ENCODE measurements around the gene GLT8D2.
A peak's percentile ranks its signal among the peaks of the same experiment; 100 is the strongest.

DNA sequence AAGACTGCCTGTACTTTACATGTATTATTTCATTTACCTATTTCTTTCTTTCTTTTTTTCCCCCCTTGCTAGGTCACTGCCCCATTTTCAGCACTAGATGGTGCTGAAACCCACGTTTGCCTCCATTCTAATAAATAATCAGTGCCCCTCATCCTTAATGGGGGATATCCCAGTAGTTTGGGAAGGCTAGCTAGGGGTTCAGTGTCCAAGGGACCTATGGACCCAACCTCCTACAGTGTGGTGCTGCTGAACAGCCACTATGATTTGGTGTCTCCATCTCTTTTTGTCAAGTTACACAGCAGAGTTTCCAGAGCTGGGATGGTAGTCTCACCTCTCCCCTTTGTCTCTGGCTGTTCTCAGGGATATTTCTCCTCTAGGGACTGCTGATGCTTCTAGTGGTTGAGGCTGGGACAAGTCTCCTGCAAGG, 7.8 kb upstream of the GLT8D2 start:
- TF ChIP-seq EZH2 (IDR thresholded peaks at IDR 0.05; ENCODE audit: borderline replicate concordance, insufficient read depth, low read depth, low read length, poor library complexity, severe bottlenecking): no peak
- TF ChIP-seq, protein P1, sequence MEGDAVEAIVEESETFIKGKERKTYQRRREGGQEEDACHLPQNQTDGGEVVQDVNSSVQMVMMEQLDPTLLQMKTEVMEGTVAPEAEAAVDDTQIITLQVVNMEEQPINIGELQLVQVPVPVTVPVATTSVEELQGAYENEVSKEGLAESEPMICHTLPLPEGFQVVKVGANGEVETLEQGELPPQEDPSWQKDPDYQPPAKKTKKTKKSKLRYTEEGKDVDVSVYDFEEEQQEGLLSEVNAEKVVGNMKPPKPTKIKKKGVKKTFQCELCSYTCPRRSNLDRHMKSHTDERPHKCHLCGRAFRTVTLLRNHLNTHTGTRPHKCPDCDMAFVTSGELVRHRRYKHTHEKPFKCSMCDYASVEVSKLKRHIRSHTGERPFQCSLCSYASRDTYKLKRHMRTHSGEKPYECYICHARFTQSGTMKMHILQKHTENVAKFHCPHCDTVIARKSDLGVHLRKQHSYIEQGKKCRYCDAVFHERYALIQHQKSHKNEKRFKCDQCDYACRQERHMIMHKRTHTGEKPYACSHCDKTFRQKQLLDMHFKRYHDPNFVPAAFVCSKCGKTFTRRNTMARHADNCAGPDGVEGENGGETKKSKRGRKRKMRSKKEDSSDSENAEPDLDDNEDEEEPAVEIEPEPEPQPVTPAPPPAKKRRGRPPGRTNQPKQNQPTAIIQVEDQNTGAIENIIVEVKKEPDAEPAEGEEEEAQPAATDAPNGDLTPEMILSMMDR (IDR thresholded peaks at IDR 0.05): peak; percentile 67

All from B cell (primary cell).